Thyroid gland (tissue), 4 donors: ENCODE results near the gene LRBA.

Experiments
- POLR2A ChIP-seq, 2 donors: fragments of 450-650 bp; IDR thresholded peaks; one replicate each; pipeline ENCODE4 v1.6.1; 2017; ENCODE audit warnings: antibody characterized with exemption in 2 of 2, mild to moderate bottlenecking in 2 of 2, moderate library complexity in 1 of 2
- TF ChIP-seq, protein P1 (sequence below), 6 experiments: fragments of 200-600 bp in 3 of 6; fragments of 450-650 bp in 3 of 6; sonication (generic) in 3 of 6; IDR thresholded peaks; one replicate each; pipeline ENCODE4 v1.5.1; 2016 to 2019; ENCODE audit warnings: antibody characterized with exemption in 6 of 6, mild to moderate bottlenecking in 2 of 6, inconsistent platforms in 1 of 6, moderate library complexity in 1 of 6

DNA sequence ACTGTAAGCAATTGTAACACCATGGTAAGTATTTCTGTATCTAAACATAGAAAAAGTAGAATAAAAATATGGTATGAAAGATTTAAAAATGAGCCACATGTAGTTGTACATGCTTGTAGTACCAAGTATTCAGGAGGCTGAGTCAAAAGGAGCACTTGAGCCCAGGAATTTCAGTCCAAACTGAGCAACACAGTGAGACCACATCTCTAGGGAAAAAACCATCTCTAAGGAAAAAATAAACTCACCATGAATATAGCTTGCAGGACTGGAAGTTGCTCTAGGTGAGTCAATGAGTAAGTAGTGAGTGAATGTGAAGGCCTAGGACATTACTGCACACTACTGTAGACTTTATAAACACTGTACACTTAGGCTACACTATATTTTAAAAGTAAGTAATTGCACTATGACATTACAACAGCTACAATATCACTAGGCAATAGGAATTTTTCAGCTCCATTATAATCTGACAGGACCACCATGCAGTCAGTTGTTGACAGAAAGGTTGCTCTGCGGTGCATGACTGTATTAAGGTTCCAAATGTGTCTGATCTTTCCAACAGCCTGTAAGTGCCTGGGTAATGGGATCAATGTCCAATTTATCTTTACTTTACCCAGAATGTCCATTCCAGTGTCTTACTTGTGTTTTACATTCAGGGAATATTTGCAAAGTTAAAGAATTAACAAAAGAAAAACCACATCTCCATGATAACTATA is 28.9 kb upstream of the LRBA start:
- TF ChIP-seq, protein P1, sequence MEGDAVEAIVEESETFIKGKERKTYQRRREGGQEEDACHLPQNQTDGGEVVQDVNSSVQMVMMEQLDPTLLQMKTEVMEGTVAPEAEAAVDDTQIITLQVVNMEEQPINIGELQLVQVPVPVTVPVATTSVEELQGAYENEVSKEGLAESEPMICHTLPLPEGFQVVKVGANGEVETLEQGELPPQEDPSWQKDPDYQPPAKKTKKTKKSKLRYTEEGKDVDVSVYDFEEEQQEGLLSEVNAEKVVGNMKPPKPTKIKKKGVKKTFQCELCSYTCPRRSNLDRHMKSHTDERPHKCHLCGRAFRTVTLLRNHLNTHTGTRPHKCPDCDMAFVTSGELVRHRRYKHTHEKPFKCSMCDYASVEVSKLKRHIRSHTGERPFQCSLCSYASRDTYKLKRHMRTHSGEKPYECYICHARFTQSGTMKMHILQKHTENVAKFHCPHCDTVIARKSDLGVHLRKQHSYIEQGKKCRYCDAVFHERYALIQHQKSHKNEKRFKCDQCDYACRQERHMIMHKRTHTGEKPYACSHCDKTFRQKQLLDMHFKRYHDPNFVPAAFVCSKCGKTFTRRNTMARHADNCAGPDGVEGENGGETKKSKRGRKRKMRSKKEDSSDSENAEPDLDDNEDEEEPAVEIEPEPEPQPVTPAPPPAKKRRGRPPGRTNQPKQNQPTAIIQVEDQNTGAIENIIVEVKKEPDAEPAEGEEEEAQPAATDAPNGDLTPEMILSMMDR (IDR thresholded peaks at IDR 0.05): no peak
- TF ChIP-seq POLR2A (IDR thresholded peaks at IDR 0.05): no peak
